ENCODE measurements around the gene SMDT1.

SMDT1 gene, protein sequence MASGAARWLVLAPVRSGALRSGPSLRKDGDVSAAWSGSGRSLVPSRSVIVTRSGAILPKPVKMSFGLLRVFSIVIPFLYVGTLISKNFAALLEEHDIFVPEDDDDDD

DNA sequence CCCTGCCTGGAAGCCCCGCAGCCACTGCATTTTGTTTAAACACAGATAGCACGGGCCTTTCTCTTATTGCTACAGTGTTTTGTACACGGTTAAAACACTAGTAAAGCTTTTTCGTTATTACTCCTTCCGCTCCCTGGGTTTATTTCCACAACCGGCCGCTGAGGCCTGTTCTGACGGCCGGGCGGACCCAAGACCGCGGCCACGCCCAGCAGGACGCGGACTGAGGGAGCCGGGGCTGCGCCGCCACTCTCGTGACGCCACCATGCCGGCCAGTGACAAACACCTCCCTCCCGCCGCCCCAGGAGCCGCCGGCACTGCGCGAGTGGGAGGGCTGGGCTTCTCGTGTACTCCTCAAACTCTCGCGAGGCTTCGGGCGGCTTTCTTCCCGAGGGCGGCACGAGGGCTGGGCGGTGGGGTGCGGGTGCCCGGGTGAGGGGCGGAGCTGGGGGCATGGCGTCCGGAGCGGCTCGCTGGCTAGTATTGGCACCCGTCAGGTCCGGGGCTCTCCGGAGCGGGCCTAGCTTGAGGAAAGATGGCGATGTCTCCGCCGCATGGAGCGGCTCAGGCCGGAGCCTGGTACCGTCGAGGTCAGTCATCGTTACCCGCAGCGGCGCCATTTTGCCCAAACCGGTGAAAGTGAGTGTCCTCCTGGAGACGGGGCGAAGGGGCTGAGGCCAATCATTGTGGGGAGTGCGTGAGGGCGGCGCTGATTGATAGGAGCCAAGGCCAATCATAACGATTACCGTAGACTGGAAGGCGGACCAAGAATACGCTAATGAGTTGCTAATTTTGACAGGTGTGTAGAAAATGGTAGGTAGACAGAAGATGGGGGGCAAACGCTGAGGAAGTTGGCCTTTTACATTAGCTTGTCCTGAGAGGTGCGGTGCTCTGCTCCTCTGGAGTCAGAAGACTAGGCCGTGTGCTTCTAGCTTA lies at the start of gene SMDT1:
Gene SMDT1, plus strand, starts transcription at position 382 of the 933 bp plus-strand sequence. Its CDS starts 69 bp downstream, at position 451.
- FAIRE-seq = peak; percentile 95

DNA sequence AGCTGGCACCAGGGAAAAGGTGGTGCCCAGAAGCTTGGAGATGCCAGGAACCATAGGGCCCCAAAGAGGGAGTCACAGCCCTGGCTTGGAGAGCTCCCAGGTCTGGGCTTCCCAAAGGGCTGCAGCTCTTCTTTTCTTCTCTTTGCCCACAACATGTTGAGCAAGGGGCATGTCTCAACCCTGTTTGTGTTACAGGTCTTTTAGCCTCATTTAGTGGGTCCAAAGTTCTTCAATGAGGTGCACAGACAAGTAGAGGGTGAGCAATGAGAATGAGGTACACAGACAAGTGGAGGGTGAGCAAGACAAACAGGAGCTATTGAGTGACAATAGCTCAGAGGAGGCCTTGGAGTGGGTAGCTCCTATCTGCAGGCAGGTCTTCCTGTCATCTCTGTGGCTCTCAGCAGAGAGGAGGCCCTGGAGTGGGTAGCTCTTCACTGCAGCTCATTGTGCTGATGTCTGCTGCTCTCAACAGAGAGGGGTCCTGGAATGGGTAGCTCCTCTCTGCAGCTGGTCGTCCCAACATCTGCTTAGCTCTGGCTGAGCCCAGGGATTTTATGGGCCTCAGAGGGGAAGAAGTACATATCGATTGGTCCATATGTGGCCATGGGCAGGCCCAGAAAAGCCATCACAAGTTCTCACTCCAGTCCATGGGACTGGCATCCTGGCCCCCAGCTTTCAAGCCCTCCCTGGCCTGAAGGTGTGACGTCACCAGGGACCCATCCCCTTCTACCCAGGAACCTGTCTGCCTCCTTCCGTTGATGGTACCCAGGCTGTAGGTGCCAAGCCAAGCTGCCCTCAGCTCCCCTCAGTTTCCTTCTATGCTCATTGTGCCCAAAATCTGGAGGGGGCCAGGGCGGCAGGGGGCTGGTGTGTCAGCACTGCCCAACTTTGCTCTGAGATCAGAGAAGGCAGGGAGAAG lies 46.0 kb upstream of the SMDT1 start:
- no peak for FAIRE-seq

DNA sequence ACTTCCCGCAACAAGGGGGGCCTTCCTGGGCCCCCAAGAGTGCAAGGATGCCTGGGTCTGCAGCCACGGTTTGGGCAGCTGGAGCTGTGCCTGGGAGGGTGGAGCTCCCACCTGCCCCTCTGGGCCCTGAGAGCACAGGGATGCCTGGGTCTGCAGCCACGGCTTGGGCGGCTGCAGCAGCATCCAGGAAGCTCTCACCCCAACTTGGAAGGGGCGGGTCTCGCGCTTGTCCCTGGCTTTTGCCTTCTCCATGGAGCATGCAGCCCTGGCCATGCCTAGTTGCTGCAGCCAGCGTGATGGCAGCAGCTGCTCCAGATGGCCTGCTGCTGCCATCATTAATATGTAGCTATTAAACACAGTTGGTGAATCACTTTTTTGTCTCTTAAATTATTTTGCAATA lies 44.2 kb upstream of the SMDT1 start:
- FAIRE-seq = no peak

DNA sequence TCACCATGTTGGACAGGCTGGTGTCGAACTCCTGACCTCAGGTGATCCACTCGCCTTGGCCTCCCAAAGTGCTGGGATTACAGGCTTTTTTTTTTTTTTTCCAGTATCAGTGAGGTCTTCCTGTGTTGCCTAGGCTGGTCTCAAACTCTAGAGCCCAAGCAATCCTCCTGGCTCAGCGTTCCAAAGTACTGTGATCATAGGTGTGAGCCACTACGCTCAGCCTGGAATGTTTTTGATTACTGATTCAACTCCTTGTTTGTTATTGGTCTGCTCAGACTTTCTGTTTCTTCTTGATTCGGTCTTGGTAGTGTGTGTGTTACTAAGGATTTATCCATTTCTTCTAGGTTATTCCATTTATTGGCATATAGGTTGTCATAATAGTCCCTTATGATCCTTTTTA lies 40.2 kb upstream of the SMDT1 start:
- FAIRE-seq = no peak

DNA sequence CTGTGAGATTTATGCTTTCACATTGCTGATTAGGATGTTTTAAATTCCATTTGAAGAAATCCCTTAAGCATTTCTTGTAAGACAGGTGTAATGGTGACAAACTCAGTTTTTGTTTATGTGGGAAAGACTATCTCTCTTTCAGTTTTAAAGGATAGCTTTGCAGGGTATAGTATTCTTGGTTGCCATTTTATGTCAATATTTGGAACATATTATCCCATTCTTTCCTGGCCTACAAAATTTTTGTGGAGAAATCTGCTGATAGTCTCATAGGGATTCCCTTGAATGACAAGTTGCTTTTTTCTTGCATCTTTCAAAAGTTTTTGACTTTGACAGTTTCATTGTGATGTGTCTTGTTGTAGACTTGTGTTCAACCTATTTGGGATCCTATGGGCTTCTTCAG lies 37.7 kb upstream of the SMDT1 start:
- no peak for FAIRE-seq

DNA sequence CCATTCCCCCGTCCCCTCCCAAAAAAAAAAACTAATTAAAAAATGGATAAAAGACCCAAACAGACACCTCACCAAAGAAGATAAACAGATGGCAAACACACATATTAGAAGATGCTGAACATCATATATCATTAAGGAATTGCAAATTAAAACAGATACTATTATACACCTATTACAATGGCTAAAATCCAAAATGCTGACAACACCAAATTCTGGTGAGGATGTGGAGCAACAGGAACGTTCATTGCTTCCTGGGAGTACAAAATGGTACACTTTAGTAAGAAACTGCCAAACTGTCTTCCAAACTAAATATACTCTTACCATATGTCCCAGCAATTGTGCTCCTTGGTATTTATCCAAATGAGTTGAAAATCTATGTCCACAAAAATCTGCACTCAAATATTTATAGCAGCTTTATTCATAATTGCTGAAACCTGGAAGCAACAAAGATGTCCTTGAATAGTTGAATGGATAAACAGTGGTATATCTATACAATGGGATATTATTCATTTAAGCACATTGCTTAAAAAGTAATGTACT lies 28.8 kb upstream of the SMDT1 start:
- no peak for FAIRE-seq

DNA sequence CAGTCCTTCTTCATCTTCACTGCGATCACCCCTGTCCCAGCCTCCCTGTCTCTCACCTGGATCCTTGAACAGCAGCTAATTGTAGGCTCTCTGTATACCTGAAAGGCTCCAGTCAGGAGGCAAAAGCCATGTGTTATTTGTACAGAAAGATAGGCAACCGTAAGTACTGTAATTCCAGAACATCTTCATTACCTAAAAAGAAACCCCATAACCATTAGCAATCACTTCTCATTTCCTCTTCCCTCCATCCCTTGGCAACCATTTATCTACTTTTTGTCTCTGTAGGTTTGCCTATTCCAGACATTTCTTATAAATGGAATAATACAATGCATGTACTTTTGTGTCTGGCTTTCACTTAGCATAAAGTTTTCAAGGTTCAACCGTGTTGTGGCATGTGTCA lies 26.7 kb upstream of the SMDT1 start:
- no peak for FAIRE-seq

DNA sequence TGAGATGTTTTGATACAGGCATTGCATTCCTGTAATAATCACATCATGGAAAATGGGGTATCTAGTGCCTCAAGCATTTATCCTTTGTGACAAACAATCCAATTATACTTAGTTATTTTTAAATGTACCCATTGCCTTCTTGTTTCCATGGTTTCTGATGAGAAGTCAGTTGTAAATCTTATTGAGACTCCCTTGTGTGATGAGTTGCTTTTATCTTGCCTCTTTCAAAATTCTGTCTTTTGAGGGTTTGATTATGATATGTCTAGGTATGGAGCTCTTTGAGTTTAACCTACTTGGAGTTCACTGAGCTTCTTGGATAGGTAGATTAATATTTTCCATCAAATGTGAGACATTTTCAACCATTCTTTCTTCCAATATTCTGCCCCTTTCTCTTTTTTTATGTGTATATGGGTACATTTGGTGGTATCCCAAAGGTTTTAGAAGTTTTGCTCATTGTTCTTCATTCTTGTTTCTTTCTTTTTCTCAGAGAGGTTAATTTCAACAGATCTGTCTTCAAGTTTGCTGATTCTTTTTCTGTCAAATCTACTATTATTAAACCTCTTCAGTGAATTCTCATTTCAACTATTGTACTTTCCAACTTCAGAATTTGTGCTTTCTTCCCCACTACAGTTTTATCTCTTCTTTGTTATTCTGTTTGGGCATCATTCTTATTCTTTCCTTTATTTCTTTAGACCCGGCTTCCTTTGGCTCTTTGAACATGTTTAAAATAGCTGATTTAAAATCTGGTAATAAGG lies 22.6 kb upstream of the SMDT1 start:
- FAIRE-seq = no peak

DNA sequence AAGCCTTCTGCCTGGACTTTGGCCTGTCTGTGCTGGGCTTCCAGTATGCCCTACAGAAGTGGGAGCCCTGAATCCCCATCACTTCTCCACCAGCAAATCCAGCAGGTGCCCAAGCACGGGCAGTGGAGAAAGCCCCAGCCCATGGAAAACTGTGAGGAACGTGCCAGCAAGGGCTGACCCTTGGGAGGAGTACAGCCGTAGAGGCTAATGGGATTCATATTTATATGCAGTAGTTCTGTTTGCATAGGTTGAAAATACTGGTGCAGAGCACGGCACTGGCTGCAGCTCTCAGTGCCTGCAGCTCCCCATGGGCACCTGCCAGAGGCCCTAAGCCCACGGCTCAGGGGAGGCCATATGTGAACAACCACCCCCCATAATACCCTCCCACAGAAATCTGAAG lies 19.0 kb upstream of the SMDT1 start:
- FAIRE-seq = no peak

DNA sequence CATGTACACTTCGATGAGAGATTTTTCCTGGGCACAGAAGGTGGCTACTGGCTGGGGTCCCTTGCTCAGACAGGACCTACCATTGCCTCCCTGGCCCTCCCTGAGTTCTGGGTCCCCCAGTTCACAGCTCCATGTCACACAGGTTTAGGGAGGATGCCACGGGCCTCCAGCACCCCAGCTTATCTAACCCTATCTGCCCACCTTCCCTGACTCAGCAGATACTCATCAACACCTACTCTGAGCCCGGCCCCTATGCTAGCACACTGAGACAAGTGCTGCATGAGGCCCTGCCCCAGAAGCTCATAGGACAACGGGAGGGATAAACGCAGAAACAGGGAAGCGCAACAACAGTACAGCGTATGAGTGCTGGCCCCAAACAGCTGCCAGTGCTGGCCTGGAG lies 18.5 kb upstream of the SMDT1 start:
- no peak for FAIRE-seq

DNA sequence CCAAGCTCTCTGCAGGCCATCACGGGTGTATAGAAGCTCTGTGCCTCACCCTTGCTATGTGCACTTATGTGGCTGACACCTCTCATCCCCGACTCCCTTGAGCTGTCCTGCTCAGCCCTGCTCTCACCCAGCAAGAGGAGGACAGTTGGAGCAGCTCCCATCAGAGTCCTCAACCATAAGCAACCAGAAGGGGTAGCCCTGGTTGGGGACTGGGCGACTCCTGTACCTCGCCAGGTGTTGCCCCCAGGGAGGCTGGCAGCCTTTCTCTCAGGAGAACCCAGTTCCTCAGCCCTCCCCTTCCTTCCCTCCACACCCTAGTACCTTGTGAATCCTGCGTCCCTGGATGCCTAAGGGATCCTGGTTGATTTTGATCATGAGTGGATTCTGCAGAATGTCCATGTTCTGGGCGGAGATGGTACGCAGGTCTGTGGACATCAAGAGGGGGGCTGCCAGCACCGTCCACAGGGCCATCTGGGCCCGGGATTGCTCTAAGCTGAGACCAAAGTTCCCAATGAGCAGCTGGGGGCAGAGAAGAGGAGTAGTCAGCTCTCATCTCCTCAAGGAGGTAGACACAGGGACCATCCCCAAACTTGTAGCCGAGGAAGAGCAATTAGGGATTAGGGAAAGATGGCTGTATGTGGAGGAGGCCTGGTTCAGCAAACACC lies 16.9 kb upstream of the SMDT1 start:
- no peak for FAIRE-seq

DNA sequence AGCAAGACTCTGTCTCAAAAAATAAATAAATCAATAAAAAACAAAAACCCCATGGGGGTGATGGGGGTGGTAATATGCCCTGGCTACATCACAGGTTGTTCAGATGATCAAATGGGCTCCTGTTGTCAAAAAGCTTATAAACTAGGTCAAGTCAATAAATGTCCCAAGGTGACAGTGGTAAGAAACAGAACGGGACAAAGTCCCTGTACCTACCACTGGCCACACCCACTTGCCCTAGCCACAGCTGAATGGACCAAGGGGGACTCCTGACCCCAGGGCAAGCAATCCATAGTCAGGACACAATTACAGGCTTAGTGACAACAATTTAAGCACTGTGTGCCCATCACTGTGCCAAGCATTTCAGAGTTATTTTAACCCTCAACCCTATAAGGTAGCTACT lies 14.9 kb upstream of the SMDT1 start:
- no peak for FAIRE-seq

DNA sequence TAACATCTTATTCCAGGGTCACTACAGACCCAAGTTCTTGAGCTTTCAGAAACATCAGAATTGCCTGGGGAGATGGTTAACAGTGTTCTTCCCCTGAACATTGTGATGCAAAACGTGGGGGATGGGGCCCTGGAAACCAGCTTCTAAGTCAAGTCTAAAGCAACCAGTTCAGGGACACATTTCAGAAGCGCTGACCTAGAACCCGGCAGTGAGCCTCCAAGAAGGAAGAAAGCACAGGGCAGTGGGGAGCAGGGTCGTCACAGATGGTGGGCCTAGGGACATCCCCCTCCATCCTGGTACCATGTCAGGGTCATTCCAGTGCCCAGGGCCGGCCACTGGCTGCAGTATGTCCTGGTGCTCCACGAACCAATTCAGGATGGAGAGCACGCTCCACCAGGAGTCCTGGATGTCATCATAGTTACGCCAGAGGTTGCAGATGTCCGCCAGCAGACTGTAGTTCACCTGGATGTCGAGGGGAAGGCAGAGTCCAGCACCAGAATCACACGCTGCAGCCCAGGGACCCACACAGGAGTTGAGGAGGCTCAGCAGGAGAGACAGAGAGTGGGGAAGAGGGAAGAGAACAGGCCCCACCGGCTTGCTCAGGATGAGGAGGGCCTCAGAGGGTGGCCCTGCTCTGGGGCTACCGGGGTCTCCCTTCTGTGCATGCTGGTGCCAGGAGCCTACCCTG lies 13.9 kb upstream of the SMDT1 start:
- no peak for FAIRE-seq

DNA sequence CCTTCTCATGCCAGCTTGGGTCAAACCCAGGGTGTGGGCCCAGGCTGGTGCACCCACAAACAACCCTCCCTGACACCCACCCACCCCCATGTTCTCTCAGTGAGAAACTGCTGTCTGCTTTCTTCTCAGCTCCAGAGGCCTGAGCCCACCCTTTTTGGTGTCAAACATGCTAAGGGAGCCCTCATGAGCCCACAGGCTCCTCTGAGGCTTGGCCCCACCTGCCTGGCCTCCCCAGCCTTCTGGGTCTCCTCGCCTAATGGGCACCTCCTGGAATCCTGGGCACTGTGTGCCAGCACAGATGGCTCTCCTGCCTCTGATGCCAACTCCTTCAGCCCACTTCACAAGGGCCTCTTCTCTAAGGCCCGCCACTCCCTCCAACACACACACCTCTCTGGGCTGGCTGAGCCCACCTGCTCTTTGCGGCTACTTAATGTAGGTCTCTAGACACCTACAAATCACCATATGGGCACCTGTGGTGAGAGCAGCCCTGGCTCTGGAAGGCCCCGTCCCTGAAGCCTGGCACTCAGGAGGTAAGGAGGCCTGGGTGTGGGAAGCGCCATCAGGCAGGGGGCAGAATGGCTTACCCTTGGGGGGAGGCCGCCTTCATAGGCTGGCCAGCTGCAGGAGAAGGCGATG lies 13.3 kb upstream of the SMDT1 start:
- FAIRE-seq = no peak

DNA sequence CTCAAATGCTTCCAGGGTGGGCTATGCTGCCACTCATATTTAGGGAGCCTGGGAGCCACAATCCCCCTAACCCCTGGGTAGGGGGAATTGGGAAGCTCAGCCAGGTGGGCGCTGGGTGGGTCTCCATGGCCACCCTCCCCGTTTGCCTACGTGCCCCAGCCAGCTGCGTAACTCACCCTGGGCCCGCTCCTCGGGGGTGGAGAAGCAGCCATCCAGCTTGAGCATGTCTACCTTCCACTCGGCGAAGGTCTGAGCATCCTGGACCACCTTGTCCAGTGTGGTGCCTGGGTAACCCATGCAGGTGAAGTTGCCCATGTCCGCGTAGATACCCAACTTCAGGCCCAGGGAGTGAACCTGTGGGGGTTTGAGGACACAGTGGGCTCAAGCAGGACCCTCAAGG lies 12.6 kb upstream of the SMDT1 start:
- FAIRE-seq = no peak

DNA sequence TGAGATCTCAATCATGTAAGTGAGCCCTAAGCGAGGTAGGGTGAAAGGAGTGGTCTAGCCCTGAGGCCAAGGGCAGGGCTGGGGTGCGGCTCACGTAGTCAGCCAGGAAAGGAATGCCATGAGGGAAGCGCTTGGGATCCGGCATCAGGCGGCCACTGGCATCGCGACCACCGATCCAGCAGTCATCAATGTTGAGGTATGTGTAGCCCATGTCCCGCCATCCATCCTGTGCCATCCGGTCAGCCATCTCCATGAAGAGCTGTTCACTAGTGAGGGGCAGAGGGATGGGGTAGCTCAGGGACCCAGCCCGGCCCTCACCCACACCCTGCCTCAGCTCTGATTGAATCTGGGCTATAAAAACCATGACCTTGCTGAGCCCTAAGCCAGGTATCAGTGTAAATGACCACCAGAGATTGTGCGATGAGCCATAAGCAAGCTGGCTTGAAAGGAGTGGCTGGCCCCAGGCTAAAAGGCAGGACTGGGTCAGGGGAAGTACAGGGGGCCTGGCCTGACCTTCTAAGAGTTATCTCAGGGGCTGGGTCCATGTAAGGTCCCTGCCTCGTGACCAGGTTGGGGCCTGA lies 11.7 kb upstream of the SMDT1 start:
- no peak for FAIRE-seq

DNA sequence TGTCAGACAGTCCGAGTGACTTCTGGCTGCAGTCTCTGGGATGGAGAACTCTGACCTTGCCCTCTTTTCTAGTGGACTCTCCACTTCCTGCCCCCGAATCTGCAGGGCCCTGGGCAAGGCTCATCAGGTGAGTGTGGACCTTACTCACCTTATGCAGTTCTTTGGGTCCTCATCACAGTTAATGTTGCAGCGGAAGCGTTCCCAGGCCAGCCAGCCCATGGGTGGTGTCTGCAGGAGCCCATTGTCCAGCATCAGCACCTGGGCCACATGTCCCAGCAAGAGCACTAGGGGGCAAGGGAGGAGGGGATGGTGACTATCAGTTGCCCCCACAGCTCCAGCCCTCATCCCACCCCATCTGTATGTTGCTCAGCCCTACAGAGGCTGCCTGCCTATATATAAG lies 11.2 kb upstream of the SMDT1 start:
- FAIRE-seq = no peak

DNA sequence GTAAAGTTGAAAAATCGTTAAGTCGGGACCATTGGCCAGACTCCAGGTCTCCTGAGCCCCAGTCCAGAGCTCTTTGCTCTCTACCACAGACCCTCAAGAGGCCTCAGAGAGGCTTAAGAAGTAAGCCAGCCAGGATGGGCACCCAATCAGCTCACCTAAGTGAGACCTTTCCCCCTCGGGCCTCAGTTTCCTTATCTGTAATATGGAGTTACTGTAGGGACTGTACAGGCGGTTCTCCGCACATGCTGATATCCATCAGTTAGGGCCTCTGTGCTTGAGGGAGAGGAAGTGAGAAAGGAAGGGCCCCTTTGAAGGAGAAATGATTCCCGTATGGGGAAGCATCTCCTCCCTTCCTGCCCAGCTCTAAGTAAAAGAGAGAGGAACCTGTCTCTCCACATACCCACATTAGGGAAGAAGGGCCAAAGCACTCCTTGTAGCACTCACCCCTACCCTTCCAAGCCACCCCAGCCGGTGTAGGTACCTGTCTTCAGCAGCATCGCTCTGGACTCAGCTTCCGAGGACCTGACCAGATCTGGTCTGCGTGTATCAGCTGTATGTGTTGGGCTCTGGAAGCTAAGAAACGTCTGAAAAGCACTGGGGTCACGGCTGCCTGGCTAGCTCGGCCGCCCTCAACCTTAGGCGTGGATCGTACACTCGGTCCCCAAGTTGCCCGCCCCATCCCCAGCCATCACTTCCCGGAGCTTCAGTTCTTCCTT lies 9.5 kb upstream of the SMDT1 start:
- FAIRE-seq = no peak

All from endometrium (tissue), 2 donors.